ENCODE measurements around the gene LRBA.

DNA sequence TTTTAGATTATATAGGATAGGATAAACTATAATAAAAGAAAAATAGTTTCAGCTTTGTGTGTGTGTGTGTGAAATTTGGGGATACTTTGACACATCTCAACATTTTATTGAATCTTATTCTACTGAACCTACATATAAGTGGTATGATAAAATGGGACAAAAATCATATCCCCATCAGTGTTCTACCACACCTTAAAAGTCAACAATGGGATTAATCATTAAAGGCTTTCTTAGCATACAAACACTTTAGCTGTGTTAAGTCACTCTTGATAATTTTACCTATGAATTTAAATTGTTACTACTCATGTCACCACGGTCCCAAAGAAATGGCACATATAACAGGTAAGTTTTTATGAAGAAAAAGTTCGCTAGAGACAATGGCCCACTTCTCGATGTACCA lies 37.7 kb upstream of the LRBA start:
- no peak for TF ChIP-seq EZH2 (IDR thresholded peaks at IDR 0.05; ENCODE audit: low read depth)
- TF ChIP-seq, protein P1, sequence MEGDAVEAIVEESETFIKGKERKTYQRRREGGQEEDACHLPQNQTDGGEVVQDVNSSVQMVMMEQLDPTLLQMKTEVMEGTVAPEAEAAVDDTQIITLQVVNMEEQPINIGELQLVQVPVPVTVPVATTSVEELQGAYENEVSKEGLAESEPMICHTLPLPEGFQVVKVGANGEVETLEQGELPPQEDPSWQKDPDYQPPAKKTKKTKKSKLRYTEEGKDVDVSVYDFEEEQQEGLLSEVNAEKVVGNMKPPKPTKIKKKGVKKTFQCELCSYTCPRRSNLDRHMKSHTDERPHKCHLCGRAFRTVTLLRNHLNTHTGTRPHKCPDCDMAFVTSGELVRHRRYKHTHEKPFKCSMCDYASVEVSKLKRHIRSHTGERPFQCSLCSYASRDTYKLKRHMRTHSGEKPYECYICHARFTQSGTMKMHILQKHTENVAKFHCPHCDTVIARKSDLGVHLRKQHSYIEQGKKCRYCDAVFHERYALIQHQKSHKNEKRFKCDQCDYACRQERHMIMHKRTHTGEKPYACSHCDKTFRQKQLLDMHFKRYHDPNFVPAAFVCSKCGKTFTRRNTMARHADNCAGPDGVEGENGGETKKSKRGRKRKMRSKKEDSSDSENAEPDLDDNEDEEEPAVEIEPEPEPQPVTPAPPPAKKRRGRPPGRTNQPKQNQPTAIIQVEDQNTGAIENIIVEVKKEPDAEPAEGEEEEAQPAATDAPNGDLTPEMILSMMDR (conservative IDR thresholded peaks at IDR 0.05): no peak

Data from PC-9 (cell line).